HEK293T (cell line): ENCODE measurements around the gene SLC3A2.

Experiments used
- CTCF ChIA-PET: fragments of 350-600 bp; formaldehyde crosslinking; extraction: SDS; loops from one replicate; lab custom pipeline; 2021; ENCODE audit warnings: antibody characterized with exemption, inconsistent platforms; lab: Yijun Ruan, JAX
- POLR2A ChIA-PET: fragments of 350-600 bp; formaldehyde crosslinking; extraction: SDS; loops from one replicate; lab custom pipeline; 2020; ENCODE audit warnings: antibody characterized with exemption, inconsistent platforms; lab: Yijun Ruan, JAX
- DNase-seq: peaks from one replicate; pipeline ENCODE4 v3.0.0; 2012; ENCODE audit warnings: mixed read lengths; ENCODE audit errors: extremely low spot score
- ARNT ChIP-seq: fragments of 450-650 bp; IDR thresholded peaks from 2 replicates; pipeline ENCODE4 v1.6.1; 2017; ENCODE audit warnings: mild to moderate bottlenecking
- BHLHE40 ChIP-seq: fragments of 450-650 bp; IDR thresholded peaks from 2 replicates; pipeline ENCODE4 v1.6.1; 2016; ENCODE audit warnings: mild to moderate bottlenecking, moderate library complexity, borderline replicate concordance
- CTBP1 ChIP-seq: fragments of 450-650 bp; IDR thresholded peaks from 2 replicates; pipeline ENCODE4 v1.6.1; 2016; ENCODE audit warnings: borderline replicate concordance
- ELF4 ChIP-seq: fragments of 450-650 bp; IDR thresholded peaks from 2 replicates; pipeline ENCODE4 v1.6.1; 2017; ENCODE audit warnings: antibody characterized with exemption
- FOXA1 ChIP-seq: fragments of 450-650 bp; IDR thresholded peaks from 2 replicates; pipeline ENCODE4 v1.6.1; 2016; ENCODE audit warnings: mild to moderate bottlenecking
- FOXK2 ChIP-seq: fragments of 450-650 bp; IDR thresholded peaks from 2 replicates; pipeline ENCODE4 v1.6.1; 2016; ENCODE audit warnings: mild to moderate bottlenecking
- FOXM1 ChIP-seq: fragments of 450-650 bp; IDR thresholded peaks from 2 replicates; pipeline ENCODE4 v1.6.1; 2017; ENCODE audit warnings: mild to moderate bottlenecking, borderline replicate concordance
- HDGF ChIP-seq: fragments of 450-650 bp; IDR thresholded peaks from 2 replicates; pipeline ENCODE4 v1.6.1; 2017; ENCODE audit warnings: antibody characterized with exemption, borderline replicate concordance
- L3MBTL2 ChIP-seq: fragments of 450-650 bp; conservative IDR thresholded peaks from 2 replicates; pipeline ENCODE4 v1.6.1; 2016; ENCODE audit warnings: mild to moderate bottlenecking
- LEF1 ChIP-seq: fragments of 450-650 bp; IDR thresholded peaks from 2 replicates; pipeline ENCODE4 v1.6.1; 2017; ENCODE audit warnings: mild to moderate bottlenecking, borderline replicate concordance
- NFRKB ChIP-seq: fragments of 450-650 bp; IDR thresholded peaks from 2 replicates; pipeline ENCODE4 v1.6.1; 2016; ENCODE audit warnings: mild to moderate bottlenecking, moderate library complexity
- PKNOX1 ChIP-seq: fragments of 450-650 bp; IDR thresholded peaks from 2 replicates; pipeline ENCODE4 v1.6.1; 2016
- SP1 ChIP-seq: fragments of 450-650 bp; IDR thresholded peaks from 2 replicates; pipeline ENCODE4 v1.6.1; 2017
- SUZ12 ChIP-seq: fragments of 450-650 bp; IDR thresholded peaks from 2 replicates; pipeline ENCODE4 v1.6.1; 2016; ENCODE audit warnings: mild to moderate bottlenecking
- TARDBP ChIP-seq: fragments of 450-650 bp; IDR thresholded peaks from 2 replicates; pipeline ENCODE4 v1.6.1; 2016
- ZNF384 ChIP-seq: fragments of 450-650 bp; IDR thresholded peaks from 2 replicates; pipeline ENCODE4 v1.6.1; 2016

The SLC3A2 gene

GRCh38 chr11:62879235-62879978 is 1.3 kb upstream of the SLC3A2 start:
- no peak for TF ChIP-seq NFRKB
- no peak for TF ChIP-seq SUZ12
- no peak for TF ChIP-seq L3MBTL2
- TF ChIP-seq HDGF = no peak
- TF ChIP-seq FOXA1 = no peak
- no peak for TF ChIP-seq ARNT
- no peak for TF ChIP-seq ELF4
- no peak for TF ChIP-seq PKNOX1
- no peak for TF ChIP-seq LEF1
- no peak for TF ChIP-seq TARDBP
- no peak for TF ChIP-seq CTBP1
- TF ChIP-seq SP1 = no peak
- no peak for TF ChIP-seq FOXK2
- TF ChIP-seq FOXM1 = no peak
- TF ChIP-seq ZNF384 = no peak
- no peak for TF ChIP-seq BHLHE40
- ChIA-PET CTCF (interaction anchor here (0.7 kb wide), 1 partner anchor 93 kb away, joined by 3 read pairs; no protein-coding TSS in a partner anchor), POLR2A (interaction anchor here (1.0 to 8.1 kb wide), 9 partner anchors 11 to 207 kb away, joined by 3 to 110 read pairs (median 4); partner anchors contain the start of genes LBHD1, TMEM179B, UQCC3 and WDR74)
- no peak for DNase-seq

GRCh38 chr11:62880231-62880802 is 379 bp upstream of the SLC3A2 start:
- CTCF ChIA-PET = interaction anchor here (0.7 to 1.1 kb wide), 2 partner anchors 94 kb away, joined by 3 to 5 read pairs; no protein-coding TSS in a partner anchor
- TF ChIP-seq SP1 (no peak), SUZ12 (no peak), FOXM1 (no peak), L3MBTL2 (no peak), CTBP1 (no peak), FOXK2 (no peak), FOXA1 (no peak), ARNT (no peak), ZNF384 (no peak), ELF4 (no peak), NFRKB (no peak), TARDBP (no peak), HDGF (no peak), PKNOX1 (no peak), LEF1 (no peak), BHLHE40 (no peak)
- DNase-seq = no peak
- POLR2A ChIA-PET = interaction anchor here (0.8 to 8.1 kb wide), 16 partner anchors 10 to 306 kb away, joined by 3 to 110 read pairs (median 6); partner anchors contain the start of genes EEF1G, LBHD1, TMEM179B and UQCC3

GRCh38 chr11:62881579-62882430 is 1.1 kb downstream of the SLC3A2 start:
- peak; percentile 88 for DNase-seq
- POLR2A ChIA-PET = interaction anchor here (0.6 to 8.1 kb wide), 31 partner anchors 8 to 308 kb away, joined by 3 to 110 read pairs (median 4); partner anchors contain the start of genes C11orf98, CSKMT, EEF1G and HNRNPUL2

GRCh38 chr11:62882431-62882749 is 1.7 kb downstream of the SLC3A2 start:
- ChIA-PET CTCF (interaction anchor here (0.7 kb wide), 2 partner anchors 52 to 210 kb away, joined by 3 read pairs; partner anchors contain the start of gene LBHD1), POLR2A (interaction anchor here (2.0 to 8.1 kb wide), 6 partner anchors 8 to 95 kb away, joined by 7 to 110 read pairs (median 24); partner anchors contain the start of genes TMEM179B and WDR74)
- no peak for TF ChIP-seq FOXK2
- no peak for TF ChIP-seq ZNF384
- no peak for TF ChIP-seq TARDBP
- no peak for TF ChIP-seq L3MBTL2
- TF ChIP-seq ARNT = no peak
- DNase-seq = no peak

More at GRCh38 chr11:62881579-62882430, 1.1 kb downstream of the SLC3A2 start:
- CTCF ChIA-PET = interaction anchor here (0.6 to 1.3 kb wide), 5 partner anchors 20 to 128 kb away, joined by 3 to 6 read pairs (median 4); partner anchors contain the start of gene ZBTB3
- TF ChIP-seq LEF1 = no peak
- no peak for TF ChIP-seq FOXK2
- TF ChIP-seq FOXM1 = no peak
- peak; percentile 40; the same call in 1 of the 2 replicates for TF ChIP-seq L3MBTL2

GRCh38 chr11:62882788-62883501 is 2.2 kb downstream of the SLC3A2 start:
- no peak for TF ChIP-seq NFRKB
- TF ChIP-seq LEF1 = no peak
- TF ChIP-seq ZNF384 = no peak
- DNase-seq = no peak
- ChIA-PET POLR2A (interaction anchor here (2.4 to 8.1 kb wide), 4 partner anchors 10 to 96 kb away, joined by 8 to 110 read pairs (median 54); partner anchors contain the start of genes TMEM179B and WDR74), CTCF (interaction anchor here (0.7 to 2.1 kb wide), 4 partner anchors 53 to 211 kb away, joined by 3 to 9 read pairs (median 4); partner anchors contain the start of gene LBHD1)
